H1 (cell line): ENCODE measurements around the gene NGEF.

Experiments used
- EZH2 ChIP-seq: fragments of 200-600 bp; sonication (generic); IDR thresholded peaks from 2 replicates; pipeline ENCODE4 v1.7.1; 2012; ENCODE audit warnings: low read depth, mild to moderate bottlenecking, moderate library complexity, low read length, inconsistent platforms; ENCODE audit not compliant: severe bottlenecking
- TAF1 ChIP-seq: IDR thresholded peaks from 2 replicates; pipeline ENCODE4 v1.6.1; 2011; ENCODE audit warnings: mild to moderate bottlenecking, low read depth, low read length
- TF ChIP-seq, protein P1 (sequence below), 3 experiments: IDR thresholded peaks; 1 replicate in 2 of 3; 2 replicates in 1 of 3; pipeline versions ENCODE4 v1.5.1 to v1.6.1; 2011; ENCODE audit warnings: low read length in 3 of 3, mild to moderate bottlenecking in 3 of 3, inconsistent platforms in 2 of 3, low read depth in 1 of 3, moderate library complexity in 1 of 3; ENCODE audit not compliant: insufficient read depth in 1 of 3; ENCODE audit errors: control extremely low read depth in 1 of 3

DNA sequence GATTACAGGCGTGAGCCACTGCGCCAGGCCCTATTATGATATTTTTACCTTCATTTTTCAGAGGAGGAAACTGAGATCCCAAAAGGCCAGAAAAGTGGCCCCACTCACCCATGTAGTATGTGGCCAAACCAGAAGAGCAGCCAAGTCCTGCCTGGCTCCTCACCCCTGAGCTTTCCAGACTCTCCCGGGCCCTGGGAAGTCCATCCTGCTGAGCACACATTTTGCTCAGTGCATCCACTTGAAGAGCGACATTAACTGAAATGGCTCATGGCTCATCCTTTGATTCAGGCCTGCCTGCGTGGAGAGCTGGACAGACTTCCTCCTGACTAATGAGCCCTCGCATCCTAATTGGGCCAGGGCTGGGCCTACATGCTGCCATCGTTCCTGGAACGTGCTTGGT, 9.5 kb upstream of the NGEF start:
- TF ChIP-seq TAF1 (no peak), EZH2 (no peak)
- TF ChIP-seq, protein P1, sequence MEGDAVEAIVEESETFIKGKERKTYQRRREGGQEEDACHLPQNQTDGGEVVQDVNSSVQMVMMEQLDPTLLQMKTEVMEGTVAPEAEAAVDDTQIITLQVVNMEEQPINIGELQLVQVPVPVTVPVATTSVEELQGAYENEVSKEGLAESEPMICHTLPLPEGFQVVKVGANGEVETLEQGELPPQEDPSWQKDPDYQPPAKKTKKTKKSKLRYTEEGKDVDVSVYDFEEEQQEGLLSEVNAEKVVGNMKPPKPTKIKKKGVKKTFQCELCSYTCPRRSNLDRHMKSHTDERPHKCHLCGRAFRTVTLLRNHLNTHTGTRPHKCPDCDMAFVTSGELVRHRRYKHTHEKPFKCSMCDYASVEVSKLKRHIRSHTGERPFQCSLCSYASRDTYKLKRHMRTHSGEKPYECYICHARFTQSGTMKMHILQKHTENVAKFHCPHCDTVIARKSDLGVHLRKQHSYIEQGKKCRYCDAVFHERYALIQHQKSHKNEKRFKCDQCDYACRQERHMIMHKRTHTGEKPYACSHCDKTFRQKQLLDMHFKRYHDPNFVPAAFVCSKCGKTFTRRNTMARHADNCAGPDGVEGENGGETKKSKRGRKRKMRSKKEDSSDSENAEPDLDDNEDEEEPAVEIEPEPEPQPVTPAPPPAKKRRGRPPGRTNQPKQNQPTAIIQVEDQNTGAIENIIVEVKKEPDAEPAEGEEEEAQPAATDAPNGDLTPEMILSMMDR (IDR thresholded peaks at IDR 0.05; ENCODE audit: control extremely low read depth in 1 of 3, insufficient read depth in 1 of 3, low read depth in 1 of 3, low read length in 3 of 3) = no peak
